Ascending aorta (tissue), 2 donors: ENCODE results near the gene KCNQ5. TPM values are rescaled to one million over a fixed set of nuclear protein-coding genes. Genes with fewer than 3 reads are reported as not detected.

Experiments
- DNase-seq, 2 donors: peaks; one replicate each; pipeline ENCODE4 v3.0.0-alpha.2; 2019; ENCODE audit warnings: low spot score in 2 of 2
- H3K27ac ChIP-seq, 2 donors: fragments of 200-600 bp; sonication (generic); one replicate each; pipeline ENCODE4 v1.5.1; 2016 to 2017; ENCODE audit warnings: mild to moderate bottlenecking in 1 of 2
- H3K27me3 ChIP-seq: fragments of 200-600 bp; sonication (generic); one replicate; pipeline ENCODE4 v1.5.1; 2017
- H3K36me3 ChIP-seq, 2 donors: fragments of 200-600 bp; sonication (generic); one replicate each; pipeline ENCODE4 v1.5.1; 2016
- H3K4me1 ChIP-seq, 2 donors: fragments of 200-600 bp; sonication (generic); one replicate each; pipeline ENCODE4 v1.5.1; 2016 to 2017; ENCODE audit warnings: mild to moderate bottlenecking in 1 of 2
- H3K4me3 ChIP-seq, 2 donors: fragments of 200-600 bp; sonication (generic); one replicate each; pipeline ENCODE4 v1.5.1; 2016 to 2017; ENCODE audit warnings: mild to moderate bottlenecking in 1 of 2
- H3K9me3 ChIP-seq, 2 donors: fragments of 200-600 bp; sonication (generic); one replicate each; pipeline ENCODE4 v1.5.1; 2016
- intact Hi-C: fragments of 100-400 bp; cut with DNase I; formaldehyde crosslinking; loops from one replicate; pipeline ENCODE4 v1.15.1; 2023
- total RNA-seq: library from RNA; depleted of rRNA; stranded (reverse); fragments of >200 nt; gene quantifications from one replicate; pipeline ENCODE4 v1.1.0, GENCODE V29; 2016
- TF ChIP-seq, protein P1 (sequence below), 3 experiments: fragments of 200-600 bp in 2 of 3; fragments of 450-650 bp in 1 of 3; sonication (generic) in 2 of 3; IDR thresholded peaks; one replicate each; pipeline ENCODE4 v1.5.1; 2016 to 2019; ENCODE audit warnings: antibody characterized with exemption in 3 of 3, mild to moderate bottlenecking in 1 of 3, moderate library complexity in 1 of 3

KCNQ5 gene
- total RNA-seq, 1 donor from 2014 or later: 4.5 TPM

GRCh38 chr6:72984981-72985665 lies 363.3 kb downstream of the KCNQ5 start:
- intact Hi-C loops: no loop called here
- TF ChIP-seq, protein P1, sequence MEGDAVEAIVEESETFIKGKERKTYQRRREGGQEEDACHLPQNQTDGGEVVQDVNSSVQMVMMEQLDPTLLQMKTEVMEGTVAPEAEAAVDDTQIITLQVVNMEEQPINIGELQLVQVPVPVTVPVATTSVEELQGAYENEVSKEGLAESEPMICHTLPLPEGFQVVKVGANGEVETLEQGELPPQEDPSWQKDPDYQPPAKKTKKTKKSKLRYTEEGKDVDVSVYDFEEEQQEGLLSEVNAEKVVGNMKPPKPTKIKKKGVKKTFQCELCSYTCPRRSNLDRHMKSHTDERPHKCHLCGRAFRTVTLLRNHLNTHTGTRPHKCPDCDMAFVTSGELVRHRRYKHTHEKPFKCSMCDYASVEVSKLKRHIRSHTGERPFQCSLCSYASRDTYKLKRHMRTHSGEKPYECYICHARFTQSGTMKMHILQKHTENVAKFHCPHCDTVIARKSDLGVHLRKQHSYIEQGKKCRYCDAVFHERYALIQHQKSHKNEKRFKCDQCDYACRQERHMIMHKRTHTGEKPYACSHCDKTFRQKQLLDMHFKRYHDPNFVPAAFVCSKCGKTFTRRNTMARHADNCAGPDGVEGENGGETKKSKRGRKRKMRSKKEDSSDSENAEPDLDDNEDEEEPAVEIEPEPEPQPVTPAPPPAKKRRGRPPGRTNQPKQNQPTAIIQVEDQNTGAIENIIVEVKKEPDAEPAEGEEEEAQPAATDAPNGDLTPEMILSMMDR (IDR thresholded peaks at IDR 0.05): no peak
- Histone ChIP-seq H3K9me3 (no peaks in the 10 kb centered on the region), H3K36me3 (no peaks in the 10 kb centered on the region), H3K27ac (no peak overlapping the region), H3K4me3 (no peak overlapping the region), H3K4me1 (no peaks in the 10 kb centered on the region), H3K27me3 (no peaks in the 10 kb centered on the region)
- DNase-seq: no peak

DNA sequence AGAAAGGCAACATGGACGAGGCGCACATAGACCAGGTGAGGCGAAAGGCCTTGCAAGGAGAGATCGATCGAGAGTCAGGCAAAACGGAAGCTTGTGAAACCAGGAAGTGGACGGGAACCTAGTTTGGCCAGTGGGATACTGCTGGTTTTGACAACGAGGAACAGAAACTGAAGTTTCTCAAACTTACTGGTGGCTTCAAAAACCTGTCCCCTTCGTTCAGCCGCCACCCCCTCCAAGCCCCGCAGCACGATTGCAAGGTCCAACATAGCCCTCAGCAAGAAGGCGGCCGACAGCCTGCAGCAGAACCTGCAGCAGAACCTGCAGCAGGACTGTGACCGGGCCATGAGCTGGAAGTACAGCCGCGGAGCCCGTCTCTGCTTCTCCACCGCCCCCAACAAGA lies 365.4 kb downstream of the KCNQ5 start:
- intact Hi-C loops: no loop called here
- TF ChIP-seq, protein P1 (IDR thresholded peaks at IDR 0.05): no peak
- Histone ChIP-seq H3K27me3 (no peaks in the 10 kb centered on the region), H3K9me3 (no peaks in the 10 kb centered on the region), H3K27ac (no peak overlapping the region), H3K4me1 (no peaks in the 10 kb centered on the region), H3K36me3 (no peaks in the 10 kb centered on the region), H3K4me3 (no peak overlapping the region)
- no peak for DNase-seq

DNA sequence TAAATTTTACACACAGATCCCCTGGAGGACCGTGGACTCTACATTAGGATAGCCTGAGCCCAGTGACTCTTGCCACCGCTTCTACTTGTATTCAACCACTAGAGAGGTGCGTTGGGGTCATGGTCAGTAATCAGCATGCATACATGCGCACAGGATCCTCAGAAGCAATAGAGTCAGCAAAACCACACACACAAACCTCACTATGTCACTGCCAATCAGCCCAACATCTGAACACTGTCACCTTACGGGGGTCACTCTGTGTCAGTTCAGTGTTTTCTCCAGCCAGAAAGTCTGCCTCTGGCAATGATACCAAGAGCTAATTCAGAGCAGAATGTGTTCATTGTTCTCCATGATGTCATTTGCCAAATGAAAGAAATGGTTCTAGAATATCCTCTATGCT lies 378.1 kb downstream of the KCNQ5 start:
- intact Hi-C loops: no loop called here
- H3K4me3 ChIP-seq: no peak overlapping the region
- no peak overlapping the region for H3K27ac ChIP-seq
- no peaks in the 10 kb centered on the region for H3K4me1 ChIP-seq
- no peaks in the 10 kb centered on the region for H3K27me3 ChIP-seq
- no peaks in the 10 kb centered on the region for H3K9me3 ChIP-seq
- H3K36me3 ChIP-seq: no peaks in the 10 kb centered on the region
- TF ChIP-seq, protein P1 (IDR thresholded peaks at IDR 0.05): no peak
- DNase-seq: no peak

DNA sequence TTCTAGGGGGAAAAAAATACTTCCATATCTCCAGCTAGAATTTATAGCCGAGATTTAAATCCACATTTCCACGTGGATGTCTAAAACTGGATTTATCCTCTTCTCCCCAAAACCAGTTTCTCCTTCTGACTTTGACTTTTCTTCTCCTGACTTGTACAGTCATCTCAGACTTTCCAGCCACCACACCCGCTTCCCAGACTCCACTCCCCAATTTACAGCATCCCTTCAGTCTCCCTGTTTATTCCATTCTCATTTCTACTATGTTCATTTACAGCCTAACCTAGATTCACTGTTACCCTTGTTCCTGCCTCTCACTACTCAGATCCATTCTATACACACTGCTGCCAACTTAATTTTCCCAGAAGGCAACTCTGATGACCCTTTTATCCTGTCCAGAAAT lies 378.6 kb downstream of the KCNQ5 start:
- no peaks in the 10 kb centered on the region for H3K36me3 ChIP-seq
- no peak overlapping the region for H3K4me3 ChIP-seq
- H3K9me3 ChIP-seq: no peaks in the 10 kb centered on the region
- no peak overlapping the region for H3K27ac ChIP-seq
- no peak for DNase-seq
- intact Hi-C loops: no loop called here
- TF ChIP-seq, protein P1 (IDR thresholded peaks at IDR 0.05): no peak
- no peaks in the 10 kb centered on the region for H3K4me1 ChIP-seq
- no peaks in the 10 kb centered on the region for H3K27me3 ChIP-seq

- intact Hi-C loops: no loop called here
- no peaks in the 10 kb centered on the region for H3K27me3 ChIP-seq
- no peaks in the 10 kb centered on the region for H3K9me3 ChIP-seq
- DNase-seq: no peak
- H3K27ac ChIP-seq: no peak overlapping the region
- no peaks in the 10 kb centered on the region for H3K36me3 ChIP-seq
- H3K4me3 ChIP-seq: no peak overlapping the region
- TF ChIP-seq, protein P1 (IDR thresholded peaks at IDR 0.05): no peak
- no peaks in the 10 kb centered on the region for H3K4me1 ChIP-seq
These were observed 380.7 kb downstream of the KCNQ5 start for GRCh38 chr6:73002588-73002987.

- H3K36me3 ChIP-seq: no peaks in the 10 kb centered on the region
- no peaks in the 10 kb centered on the region for H3K4me1 ChIP-seq
- no peak overlapping the region for H3K4me3 ChIP-seq
- no peaks in the 10 kb centered on the region for H3K27me3 ChIP-seq
- TF ChIP-seq, protein P1 (IDR thresholded peaks at IDR 0.05): no peak
- no peaks in the 10 kb centered on the region for H3K9me3 ChIP-seq
- intact Hi-C loops: no loop called here
- H3K27ac ChIP-seq: no peak overlapping the region
- no peak for DNase-seq
These were observed 381.4 kb downstream of the KCNQ5 start for GRCh38 chr6:73003302-73003701.
